GM18508 (cell line): Measurements from ENCODE around the gene OIT3.
"Not testable (repeated sequence)": the region's sequence is repeated elsewhere in the genome, so short reads cannot be mapped to it uniquely, and the experiment has no call there.

ENCODE experiments used
- ATAC-seq: cut with Tn5 transposase; IDR thresholded peaks from one replicate; pipeline ENCODE4 v1.9.1; 2021; ENCODE audit warnings: moderate number of reproducible peaks; ENCODE audit not compliant: insufficient read depth, unreplicated experiment

The OIT3 gene

DNA sequence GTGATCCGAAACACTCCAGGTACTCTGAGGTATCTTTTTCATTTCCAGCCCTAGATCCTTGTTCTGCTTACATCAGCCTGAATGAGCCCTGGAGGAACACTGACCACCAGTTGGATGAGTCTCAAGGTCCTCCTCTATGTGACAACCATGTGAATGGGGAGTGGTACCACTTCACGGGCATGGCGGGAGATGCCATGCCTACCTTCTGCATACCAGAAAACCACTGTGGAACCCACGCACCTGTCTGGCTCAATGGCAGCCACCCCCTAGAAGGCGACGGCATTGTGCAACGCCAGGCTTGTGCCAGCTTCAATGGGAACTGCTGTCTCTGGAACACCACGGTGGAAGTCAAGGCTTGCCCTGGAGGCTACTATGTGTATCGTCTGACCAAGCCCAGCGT, 5.1 kb downstream of the OIT3 start:
- ATAC-seq, result no peak

DNA sequence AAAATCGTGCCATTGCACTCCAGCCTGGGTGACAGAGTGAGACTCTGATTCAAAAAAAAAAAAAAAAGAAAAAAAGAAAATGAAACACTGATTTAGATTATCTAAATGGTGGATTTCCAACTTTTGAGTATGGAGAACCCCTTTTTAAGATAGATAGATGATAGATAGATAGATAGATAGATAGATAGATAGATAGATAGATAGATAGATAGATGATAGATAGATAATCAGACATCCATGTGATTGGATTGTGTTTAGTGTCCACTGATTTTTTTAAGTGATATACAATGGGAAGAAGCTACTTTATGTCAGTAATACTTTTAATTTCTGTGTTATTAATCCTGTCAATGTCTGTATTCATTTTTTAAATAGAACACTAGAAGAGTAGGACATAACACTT, 6.0 kb downstream of the OIT3 start:
- no peak for ATAC-seq

DNA sequence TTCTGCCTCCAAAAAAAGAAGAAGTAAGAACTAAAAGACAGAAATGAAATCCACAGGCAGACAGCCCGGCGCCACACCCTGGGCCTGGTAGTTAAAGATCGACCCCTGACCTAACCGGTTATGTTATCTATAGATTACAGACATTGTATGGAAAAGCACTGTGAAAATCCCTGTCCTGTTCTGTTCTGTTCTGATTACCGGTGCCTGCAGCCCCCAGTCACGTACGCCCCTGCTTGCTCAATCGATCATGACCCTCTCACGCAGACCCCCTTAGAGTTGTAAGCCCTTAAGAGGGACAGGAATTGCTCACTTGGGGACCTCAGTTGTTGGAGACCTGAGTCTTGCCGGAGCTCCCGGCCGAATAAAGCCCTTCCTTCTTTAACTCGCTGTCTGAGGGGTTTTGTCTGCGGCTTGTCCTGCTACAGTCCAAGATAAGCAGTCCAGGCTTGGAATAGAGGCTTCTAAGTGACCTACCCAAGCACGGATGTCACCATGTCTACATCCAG, 10.5 kb downstream of the OIT3 start:
- not testable (repeated sequence) for ATAC-seq

DNA sequence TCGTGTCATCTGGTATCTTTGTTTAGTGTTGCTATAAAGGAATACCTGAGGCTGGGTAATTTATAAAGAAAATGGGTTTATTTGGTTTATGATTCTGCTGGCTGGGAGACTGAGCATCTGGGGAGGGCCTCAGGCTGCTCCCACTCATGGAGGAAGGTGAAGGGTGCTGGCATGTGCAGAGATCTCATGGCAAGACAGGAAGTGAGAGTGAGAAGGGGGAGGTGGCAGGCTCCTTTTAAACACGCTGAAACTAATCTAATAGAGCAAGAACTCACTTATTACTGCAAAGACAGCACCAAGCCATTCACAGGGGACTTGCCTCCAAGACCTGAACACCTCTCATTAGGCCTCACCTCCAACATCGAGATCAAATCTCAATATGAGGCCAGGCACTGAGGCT, 11.3 kb downstream of the OIT3 start:
- no peak for ATAC-seq

DNA sequence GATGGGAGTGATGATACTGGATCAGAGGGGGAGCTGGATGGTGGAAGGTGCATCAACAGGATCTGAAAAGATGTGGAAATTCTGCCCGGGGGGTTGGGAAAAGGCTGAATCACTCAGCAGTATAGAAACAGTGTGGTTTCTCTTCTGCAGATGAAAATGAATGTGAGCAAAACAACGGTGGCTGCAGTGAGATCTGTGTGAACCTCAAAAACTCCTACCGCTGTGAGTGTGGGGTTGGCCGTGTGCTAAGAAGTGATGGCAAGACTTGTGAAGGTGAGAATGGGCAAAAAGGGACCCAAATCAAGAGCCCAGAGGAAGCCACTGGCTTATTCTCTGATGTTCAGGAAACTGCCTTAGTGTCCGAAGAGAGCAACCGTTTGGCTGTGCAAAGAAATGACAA, 12.9 kb downstream of the OIT3 start:
- no peak for ATAC-seq

DNA sequence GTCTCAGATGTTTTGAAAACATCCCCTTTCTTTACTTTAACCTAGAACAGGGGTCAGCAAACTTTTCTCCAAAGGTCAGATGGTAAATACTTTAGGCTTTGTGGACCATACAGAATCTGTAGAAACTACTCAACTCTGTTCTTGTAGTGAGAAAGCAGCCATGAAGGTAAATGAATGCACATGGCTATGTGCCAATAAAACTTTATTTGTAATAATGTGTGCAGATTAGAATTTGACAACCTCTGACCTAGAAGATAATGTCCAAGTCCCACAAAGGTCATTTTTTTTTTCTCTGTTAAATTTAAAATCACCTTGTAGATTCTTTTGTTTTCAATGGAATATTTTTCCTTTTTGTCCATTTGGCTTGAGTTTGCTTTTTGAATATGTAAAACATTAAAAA, 17.2 kb downstream of the OIT3 start:
- no peak for ATAC-seq

DNA sequence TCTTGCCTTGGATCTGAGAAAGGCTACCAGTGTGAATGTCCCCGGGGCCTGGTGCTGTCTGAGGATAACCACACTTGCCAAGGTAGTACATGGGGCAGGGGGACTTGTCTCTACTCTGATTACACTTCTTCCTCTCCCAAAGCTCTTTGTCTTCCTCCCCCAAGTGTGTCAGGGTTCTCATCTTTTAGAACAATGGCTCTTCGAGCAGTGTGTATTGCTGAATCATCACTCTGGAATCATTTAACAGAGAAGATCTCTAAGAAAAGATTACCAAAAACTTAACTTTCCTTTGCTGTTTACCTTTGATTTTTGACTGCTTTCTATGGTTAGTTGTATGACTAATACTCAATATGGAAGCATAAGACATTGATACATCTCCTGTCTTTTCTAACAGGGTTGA, 18.2 kb downstream of the OIT3 start:
- no peak for ATAC-seq

DNA sequence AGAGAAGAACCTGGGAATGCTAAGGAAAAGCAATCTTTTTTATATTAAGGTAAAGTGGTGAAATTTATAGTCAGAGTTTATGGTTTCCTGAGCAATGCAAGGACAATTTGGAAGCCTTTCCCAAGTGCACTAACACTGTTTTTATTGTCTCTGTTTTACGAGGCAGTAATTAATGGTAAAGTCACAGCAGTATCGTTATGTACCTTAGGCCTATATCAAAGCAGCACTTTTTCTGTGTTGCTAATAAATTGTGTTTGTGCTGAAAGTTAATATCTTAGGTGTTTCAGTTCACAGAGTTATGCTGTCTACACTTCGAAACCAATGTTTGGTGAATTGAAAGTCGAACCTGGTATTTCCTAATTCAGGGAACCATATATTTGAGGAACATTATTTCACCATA, 19.2 kb downstream of the OIT3 start:
- no peak for ATAC-seq

DNA sequence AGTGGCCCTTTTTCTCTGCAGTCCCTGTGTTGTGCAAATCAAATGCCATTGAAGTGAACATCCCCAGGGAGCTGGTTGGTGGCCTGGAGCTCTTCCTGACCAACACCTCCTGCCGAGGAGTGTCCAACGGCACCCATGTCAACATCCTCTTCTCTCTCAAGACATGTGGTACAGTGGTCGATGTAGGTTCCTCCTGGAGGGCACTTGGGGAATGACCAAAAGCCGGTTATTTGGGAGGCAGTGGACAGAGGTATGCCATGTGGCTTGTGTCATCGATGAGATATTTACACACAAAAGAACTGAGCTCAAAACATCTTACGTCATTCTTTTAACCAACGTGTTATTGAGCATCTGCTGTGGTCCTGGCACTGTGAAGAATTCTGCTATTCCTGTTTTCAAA, 19.7 kb downstream of the OIT3 start:
- ATAC-seq, result no peak

DNA sequence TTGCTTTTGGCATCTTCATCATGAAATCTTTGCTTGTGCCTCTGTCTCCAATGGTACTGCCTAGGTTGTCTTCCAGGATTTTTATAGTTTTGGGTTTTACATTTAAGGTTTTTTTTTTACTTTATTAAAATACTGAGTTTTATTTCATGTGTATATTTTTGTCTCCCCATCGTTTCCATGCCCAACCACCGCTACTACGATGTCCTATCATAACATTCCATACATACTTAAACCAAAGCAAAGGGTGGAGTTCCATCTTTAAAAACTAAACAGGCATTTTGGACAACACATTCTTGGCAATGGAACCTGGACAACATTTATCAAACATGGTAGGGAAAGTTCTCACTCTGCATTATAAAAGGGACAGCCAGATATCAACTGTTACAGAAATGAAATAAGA, 23.7 kb downstream of the OIT3 start:
- not testable (repeated sequence) for ATAC-seq

DNA sequence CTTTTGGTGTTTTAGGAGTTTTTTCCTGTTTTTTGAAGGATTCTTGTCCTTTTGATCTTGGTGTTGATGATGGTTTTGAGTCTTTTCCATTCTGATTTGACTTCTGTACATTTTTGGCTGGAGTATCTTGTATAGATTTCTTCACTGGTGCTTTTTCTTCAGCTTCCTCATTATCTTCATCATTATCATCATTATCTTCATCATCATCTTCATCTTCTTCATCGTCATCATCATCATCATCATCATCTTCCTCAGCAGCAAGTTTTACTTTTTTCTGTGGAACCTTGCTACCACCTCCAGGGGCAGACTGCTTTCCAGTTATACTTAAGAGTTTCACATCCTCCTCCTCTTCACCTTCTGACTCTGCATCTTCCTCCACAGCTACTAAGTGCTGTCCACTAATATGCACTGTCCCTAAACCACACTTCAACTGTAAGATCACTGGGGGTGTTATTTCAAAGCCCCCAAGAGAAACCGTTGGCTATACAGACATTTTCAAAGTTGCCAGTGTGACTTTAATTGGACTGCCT, 24.3 kb downstream of the OIT3 start:
- not testable (repeated sequence) for ATAC-seq

DNA sequence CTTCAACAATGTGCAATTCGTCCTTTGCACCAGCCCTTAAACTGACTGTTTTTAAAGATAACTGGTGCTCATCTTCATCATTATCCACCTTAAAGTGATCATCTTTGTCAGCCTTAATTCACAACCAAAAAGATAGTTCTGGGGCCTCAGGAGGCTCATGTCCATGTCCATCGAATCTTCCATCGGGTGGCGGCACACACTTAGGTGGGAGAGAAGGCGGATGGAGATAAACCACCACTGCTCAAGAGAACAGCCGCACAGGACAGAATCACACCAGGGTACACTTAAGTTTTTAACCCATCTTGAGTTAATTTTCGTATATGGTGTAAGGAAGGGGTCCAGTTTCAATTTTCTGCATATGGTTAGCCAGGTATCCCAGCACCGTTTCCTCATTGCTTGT, 24.8 kb downstream of the OIT3 start:
- no peak for ATAC-seq

DNA sequence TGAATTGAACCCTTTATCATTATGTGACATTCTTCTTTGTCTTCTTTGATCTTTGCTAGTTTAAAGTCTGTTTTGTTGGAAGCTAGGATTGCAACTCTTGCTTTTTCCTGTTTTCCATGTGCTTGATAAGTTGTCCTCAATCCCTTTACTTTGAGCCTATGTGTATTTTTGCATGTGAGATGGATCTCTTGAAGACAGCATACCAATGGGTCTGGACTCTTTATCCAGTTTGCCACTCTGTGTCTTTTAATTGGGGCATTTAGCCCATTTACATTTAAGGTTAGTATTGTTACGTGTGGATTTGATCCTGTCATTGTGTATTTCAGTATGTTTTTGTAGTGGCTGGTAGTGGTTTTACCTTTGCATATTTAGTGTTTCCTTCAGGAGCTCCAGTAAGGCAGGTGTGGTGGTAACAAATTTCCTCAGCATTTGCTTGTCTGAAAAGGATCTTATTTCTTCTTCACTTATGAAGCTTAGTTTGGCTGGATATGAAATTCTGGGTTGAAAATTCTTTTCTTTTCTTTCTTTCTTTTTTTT, 27.7 kb downstream of the OIT3 start:
- not testable (repeated sequence) for ATAC-seq

DNA sequence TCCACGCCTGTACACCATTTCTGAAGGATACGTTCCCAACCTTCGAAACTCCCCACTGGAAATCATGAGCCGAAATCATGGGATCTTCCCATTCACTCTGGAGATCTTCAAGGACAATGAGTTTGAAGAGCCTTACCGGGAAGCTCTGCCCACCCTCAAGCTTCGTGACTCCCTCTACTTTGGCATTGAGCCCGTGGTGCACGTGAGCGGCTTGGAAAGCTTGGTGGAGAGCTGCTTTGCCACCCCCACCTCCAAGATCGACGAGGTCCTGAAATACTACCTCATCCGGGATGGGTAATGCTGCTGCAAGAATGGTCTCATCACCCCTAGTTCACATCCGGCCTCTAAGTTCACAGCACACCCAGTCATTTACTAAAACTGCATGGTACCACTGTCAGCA, 30.8 kb downstream of the OIT3 start:
- no peak for ATAC-seq

DNA sequence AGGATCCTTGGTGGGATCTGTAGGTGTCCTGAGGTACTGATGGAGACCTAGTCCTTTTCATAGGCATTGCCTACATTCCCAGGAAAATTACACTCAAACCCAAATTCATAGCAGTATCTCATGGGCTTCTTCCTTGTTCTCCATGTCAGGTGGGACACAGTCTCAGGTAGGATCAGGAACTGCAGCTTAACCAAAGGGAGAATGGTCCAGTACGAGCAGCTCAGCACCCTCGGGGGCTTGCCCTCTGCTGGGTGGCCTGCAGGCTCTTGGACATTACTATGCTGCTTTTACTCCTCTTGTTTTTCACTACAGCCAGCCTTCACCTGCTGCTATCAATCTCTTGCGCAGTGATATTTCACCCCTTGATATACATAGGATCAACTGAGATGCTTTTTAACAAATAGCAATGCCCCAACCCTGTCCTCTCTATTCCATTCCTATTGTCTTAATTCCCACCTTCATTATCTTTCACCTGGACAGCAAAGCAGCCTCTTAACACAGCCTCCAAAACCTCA, 32.5 kb downstream of the OIT3 start:
- no peak for ATAC-seq

DNA sequence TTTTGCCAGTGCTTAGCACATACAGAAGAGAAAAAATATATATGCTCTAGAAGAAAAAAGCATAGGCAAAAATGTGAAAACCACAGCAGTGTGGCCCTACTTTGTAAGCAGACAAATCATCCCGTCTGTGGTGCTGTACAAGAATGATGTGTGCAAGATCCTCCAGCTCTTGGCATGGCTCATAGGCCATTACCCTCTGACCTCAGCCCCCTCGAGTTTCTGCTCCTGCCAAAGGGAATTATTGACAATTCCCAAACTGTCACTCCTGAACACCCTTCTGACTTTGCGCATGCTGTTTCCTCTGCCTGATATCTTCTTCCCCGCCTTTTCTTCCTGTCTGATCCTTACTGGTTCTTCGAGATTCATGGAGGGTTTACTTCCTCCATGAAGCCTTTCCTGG, 33.9 kb downstream of the OIT3 start:
- ATAC-seq, result no peak

DNA sequence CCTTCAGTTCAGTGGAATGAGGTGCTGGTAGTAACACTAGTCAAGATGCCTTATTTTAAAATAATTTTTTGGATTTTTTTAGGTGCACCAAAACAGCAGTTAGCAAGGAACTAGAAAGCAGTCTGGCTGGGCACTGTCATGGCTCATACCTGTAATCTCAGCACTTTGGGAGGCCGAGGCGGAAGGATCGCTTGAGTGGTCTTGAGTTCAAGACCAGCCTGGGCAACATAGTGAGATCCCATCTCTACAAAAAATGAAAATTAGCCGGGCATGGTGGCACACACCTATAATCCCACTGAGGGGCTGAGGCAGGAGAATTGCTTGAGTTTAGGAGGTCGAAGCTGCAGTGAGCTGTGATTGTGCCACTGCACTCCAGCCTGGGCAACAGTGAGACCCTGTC, 35.3 kb downstream of the OIT3 start:
- no peak for ATAC-seq

DNA sequence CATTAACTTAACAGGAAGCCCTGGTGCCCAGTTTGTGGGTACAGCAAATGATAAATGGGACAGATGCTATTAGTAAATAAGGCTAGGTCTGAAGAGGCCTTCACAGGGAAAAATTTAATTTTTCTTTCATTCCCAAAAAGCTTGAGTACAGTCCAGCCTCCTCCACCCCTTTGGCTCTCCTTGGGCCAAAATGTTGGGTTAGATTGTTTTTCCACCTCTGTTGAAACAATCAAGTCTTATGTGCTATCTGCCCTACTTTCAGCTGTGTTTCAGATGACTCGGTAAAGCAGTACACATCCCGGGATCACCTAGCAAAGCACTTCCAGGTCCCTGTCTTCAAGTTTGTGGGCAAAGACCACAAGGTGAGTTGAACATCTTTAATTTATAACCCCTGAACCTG, 36.7 kb downstream of the OIT3 start:
- no peak for ATAC-seq

DNA sequence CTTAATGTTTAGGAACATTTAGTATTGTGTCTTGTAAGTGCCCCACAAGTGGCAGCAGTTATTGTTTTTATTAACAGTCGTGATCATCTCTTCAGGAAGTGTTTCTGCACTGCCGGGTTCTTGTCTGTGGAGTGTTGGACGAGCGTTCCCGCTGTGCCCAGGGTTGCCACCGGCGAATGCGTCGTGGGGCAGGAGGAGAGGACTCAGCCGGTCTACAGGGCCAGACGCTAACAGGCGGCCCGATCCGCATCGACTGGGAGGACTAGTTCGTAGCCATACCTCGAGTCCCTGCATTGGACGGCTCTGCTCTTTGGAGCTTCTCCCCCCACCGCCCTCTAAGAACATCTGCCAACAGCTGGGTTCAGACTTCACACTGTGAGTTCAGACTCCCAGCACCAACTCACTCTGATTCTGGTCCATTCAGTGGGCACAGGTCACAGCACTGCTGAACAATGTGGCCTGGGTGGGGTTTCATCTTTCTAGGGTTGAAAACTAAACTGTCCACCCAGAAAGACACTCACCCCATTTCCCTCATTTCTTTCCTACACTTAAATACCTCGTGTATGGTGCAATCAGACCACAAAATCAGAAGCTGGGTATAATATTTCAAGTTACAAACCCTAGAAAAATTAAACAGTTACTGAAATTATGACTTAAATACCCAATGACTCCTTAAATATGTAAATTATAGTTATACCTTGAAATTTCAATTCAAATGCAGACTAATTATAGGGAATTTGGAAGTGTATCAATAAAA, 38.9 kb downstream of the OIT3 start:
- ATAC-seq, result no peak

DNA sequence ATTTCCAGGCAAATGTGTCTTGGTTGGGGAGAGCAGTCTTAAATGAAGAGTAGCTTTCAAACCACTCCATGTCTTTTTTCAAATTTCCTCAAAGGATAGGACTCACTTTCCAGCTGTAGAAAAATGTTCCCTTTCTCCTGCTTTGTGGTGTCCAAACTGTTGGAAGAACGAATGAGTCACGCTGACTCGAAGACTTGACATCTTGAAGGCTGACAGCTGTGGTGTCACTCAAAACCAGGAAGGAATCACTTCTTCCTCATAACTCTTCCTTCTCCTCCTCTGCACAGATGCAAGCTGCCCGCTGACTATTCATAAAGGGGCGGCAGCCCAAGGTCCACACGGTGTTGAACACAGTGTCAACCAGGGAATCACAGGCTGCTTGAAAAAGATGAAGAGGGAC, 41.8 kb downstream of the OIT3 start:
- no peak for ATAC-seq

DNA sequence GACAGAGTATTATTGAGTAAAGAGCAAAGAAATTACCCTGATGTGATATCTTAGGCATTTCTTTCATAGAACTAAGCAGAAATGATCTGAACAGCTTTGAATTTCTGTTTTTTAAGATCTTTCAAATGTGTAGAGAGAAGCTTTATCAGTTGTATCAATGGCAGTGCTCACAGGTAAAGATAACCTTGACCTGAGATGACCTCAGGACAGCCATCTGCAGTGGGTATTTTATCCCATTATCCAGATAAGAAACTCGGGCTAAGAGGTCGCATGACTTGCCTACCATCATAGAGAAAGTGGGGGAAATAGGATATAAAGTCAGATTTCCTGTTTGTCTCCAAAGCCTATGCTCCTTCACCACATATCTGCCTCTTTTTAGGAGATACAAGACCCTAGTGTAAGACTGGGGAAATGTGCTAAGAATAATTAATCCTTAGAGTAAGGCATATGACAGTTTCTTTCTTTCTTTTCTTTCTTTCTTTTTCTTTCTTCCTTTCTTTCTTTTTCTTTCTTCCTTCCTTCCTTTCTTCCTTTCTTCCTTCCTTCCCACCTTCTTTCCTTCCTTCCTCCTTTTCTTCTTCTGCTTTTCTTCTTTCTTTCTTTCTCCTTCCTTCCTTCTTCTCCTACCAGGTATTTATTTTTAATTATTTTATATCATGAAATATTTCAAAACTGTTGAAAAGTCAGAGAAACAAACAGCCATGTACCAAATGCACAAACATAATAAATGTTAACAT, 50.1 kb downstream of the OIT3 start:
- ATAC-seq, result no peak
